ENCODE results near the gene TNNC2.

The TNNC2 gene

GRCh38 chr20:45860560-45861220, 33.6 kb upstream of the TNNC2 start:
- no peak for DNase-seq (ENCODE audit: low read depth in 1 of 2, low spot score in 1 of 2)
- TF ChIP-seq GABPA (IDR thresholded peaks at IDR 0.05; ENCODE audit: low read depth): no peak
- no peak for TF ChIP-seq POLR2AphosphoS5 (IDR thresholded peaks at IDR 0.05; ENCODE audit: low read depth)
- TF ChIP-seq REST (IDR thresholded peaks at IDR 0.05; ENCODE audit: insufficient replicate concordance, low read depth): no peak
- TF ChIP-seq SPI1 (IDR thresholded peaks at IDR 0.05; ENCODE audit: borderline replicate concordance, low read depth): no peak
- Histone ChIP-seq H3K27ac (replicated peaks) (no peak overlapping the region), H3K4me3 (replicated peaks; ENCODE audit: insufficient read depth, low read length) (no peak overlapping the region), H3K27me3 (ENCODE audit: insufficient read depth, poor library complexity, severe bottlenecking) (no peaks in the 10 kb centered on the region)

DNA sequence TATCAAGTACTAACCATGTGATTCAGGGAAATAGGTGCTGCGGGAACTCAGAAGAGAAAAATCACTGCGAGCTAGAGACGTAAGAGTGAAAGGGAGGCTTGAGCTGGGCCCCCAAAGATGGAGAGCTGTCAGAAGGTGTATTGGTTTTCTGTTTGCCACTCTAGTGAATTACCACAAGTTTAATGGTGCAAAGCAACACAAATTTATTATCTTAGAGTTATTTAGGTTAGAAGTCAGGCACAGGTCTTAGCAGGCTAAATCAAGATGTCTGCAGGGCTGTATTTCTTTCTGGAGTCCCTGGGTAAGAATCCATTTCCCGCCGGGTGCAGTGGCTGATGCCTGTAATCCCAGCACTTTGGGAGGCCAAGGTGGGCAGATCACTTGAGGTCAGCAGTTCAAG, 32.8 kb upstream of the TNNC2 start:
- no peak for DNase-seq (ENCODE audit: low read depth in 1 of 2, low spot score in 1 of 2)
- no peak overlapping the region for H3K27ac ChIP-seq (replicated peaks)
- TF ChIP-seq GABPA (IDR thresholded peaks at IDR 0.05; ENCODE audit: low read depth) (no peak), CTCF (IDR thresholded peaks at IDR 0.05; ENCODE audit: insufficient read depth, low read length) (no peak), POLR2AphosphoS5 (IDR thresholded peaks at IDR 0.05; ENCODE audit: low read depth) (no peak), REST (IDR thresholded peaks at IDR 0.05; ENCODE audit: insufficient replicate concordance, low read depth) (no peak), SPI1 (IDR thresholded peaks at IDR 0.05; ENCODE audit: borderline replicate concordance, low read depth) (no peak)
- H3K27me3 ChIP-seq (ENCODE audit: insufficient read depth, poor library complexity, severe bottlenecking): no peaks in the 10 kb centered on the region
- H3K4me3 ChIP-seq (replicated peaks; ENCODE audit: insufficient read depth, low read length): no peak overlapping the region

DNA sequence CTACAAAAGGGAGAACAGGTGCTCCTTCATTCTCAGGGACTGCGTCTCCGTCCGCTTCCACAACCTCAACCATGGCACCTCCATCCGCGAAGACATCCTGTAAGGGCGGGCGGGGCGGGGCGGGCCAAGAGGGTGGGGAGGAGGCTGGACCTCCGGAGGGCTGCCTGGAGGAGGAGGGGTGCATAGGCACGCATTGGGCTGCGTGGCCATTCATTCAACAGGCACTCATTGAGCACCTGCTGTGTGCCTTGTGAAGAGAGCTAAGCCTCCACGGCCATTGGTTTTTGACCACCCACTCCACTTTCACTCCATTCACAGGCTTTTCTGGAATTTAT, 30.7 kb upstream of the TNNC2 start:
- Histone ChIP-seq H3K27me3 (ENCODE audit: insufficient read depth, poor library complexity, severe bottlenecking) (no peaks in the 10 kb centered on the region), H3K27ac (replicated peaks) (peak overlapping the region; percentile 77), H3K4me3 (replicated peaks; ENCODE audit: insufficient read depth, low read length) (peak overlapping the region; percentile 94)
- no peak for DNase-seq (ENCODE audit: low read depth in 1 of 2, low spot score in 1 of 2)
- TF ChIP-seq CTCF (IDR thresholded peaks at IDR 0.05; ENCODE audit: insufficient read depth, low read length): no peak
- no peak for TF ChIP-seq POLR2AphosphoS5 (IDR thresholded peaks at IDR 0.05; ENCODE audit: low read depth)
- no peak for TF ChIP-seq SPI1 (IDR thresholded peaks at IDR 0.05; ENCODE audit: borderline replicate concordance, low read depth)
- TF ChIP-seq GABPA (IDR thresholded peaks at IDR 0.05; ENCODE audit: low read depth): no peak
- no peak for TF ChIP-seq REST (IDR thresholded peaks at IDR 0.05; ENCODE audit: insufficient replicate concordance, low read depth)

All from HL-60 (cell line).